ENCODE results near the gene CNDP1.
"Not testable (repeated sequence)": the region's sequence is repeated elsewhere in the genome, so short reads cannot be mapped to it uniquely, and the experiment has no call there.

The CNDP1 gene

DNA sequence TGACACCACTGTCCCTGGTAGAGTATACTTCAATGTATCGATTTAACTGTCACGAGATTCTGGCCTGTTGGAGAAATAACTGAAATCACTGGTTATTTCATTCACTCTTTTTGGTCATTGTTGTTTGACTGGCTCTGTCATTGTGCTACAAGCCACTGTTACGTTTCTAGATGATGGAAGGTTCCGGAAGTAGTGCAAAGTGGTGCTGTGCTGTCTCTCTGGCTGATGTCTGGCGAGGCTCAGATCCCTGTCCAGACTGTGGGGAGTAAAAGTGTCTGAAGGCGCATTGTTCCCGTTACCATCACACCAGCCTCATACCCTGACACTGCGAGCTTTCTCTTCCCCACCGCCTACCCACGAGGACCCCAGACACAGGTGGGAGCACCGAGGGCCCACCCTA, 11.7 kb downstream of the CNDP1 start:
- no peak for DNase-seq (ENCODE audit: low read depth in 2 of 2)

DNA sequence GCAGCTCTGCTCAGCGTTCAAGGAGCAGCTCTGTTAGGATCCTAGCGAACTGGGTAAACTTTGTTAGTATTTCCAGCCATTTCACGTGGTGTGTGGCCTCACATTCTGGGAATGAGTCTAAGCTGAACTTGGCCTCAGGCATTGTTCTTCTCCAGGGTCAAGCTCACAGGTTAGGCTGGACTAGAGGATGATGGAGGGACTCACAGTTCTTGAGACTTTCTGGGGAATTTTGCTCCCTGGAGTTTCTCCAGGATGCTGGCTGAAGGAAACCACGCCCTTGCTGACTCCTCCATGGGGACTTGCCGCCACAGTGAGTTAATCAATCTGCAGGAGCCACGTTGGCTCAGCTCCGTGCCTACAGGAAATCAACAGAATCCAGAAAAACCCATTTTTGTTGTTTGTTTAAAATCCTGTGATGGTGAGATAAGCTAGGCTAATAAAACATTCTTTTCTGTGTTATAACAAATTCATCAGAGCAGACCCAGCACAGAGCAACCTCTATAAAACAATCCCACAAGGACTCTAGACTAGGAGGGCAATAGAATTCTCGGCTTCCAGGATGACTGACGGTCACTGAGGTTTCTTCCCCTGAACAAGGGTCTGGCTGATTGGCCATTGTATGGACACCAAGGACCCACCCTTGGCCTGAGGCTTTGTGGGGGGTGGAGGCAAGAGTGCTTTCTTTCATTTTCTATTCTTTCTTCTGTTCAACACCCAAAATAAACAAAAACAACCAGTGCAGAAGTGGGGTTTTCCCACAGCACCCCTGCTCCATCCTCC, 12.6 kb downstream of the CNDP1 start:
- no peak for DNase-seq (ENCODE audit: low read depth in 2 of 2)

DNA sequence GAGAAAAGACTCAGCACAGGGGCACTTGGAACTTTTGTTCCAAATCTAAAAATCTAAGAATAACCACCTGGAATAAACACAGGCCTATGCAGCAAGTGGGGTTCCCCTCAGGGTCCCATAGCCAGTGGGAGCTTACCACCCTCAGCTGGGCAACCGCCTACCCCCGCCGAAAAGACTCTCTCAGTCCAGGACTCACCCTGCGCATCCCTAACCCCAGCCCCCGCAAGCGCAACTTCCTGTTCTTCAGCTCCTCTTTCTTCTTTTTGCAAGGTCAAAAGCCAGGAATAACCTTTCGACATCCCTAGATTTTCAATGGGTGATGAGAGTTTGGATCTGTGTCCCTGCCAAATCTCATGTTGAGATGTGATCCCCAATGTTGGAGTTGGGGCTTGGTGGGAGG, 13.6 kb downstream of the CNDP1 start:
- no peak for DNase-seq (ENCODE audit: low read depth in 2 of 2)

DNA sequence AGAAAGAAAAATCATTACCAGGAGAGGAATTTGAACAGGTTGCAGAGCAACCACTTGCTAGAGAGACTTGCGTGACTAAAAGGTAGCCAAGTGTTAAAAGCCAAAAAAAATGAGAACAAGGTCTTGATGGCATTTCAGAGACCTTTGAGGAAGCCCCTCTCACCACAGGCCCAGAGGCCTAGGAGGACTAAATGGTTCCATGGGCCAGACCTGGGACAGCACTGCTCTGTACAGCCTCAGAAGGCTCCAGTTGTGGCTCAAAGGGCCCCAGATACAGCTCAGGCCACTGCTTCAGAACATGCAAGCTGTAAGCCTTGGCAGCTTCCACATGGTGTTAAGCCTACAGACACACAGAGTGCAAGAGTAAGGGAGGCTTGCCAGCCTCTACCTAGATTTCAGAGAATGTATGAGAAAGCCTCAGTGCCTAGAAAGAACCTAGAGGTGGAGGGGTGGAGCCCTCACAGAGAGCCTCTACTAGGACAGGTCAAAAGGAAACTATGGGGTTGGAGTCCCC, 15.3 kb downstream of the CNDP1 start:
- no peak for DNase-seq (ENCODE audit: low read depth in 2 of 2)

DNA sequence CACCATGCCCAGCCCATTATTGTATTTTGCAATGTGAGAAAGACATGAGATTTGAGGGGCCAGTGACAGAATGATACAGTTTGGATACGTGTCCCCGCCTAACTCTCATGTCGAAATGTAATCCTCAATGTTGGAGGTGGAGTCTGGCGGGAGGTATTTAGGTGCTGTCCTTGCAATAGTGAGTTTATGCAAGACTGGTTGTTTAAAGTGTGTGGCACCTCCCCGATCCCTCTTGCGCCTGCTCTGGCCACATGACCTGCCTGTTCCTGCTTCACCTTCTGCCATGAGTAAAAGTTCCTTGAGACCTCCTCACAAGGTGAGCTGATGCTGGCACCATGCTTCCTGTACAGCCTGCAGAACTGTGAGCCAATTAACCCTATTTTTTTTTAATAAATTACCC, 16.6 kb downstream of the CNDP1 start:
- DNase-seq (ENCODE audit: low read depth in 2 of 2): no peak

DNA sequence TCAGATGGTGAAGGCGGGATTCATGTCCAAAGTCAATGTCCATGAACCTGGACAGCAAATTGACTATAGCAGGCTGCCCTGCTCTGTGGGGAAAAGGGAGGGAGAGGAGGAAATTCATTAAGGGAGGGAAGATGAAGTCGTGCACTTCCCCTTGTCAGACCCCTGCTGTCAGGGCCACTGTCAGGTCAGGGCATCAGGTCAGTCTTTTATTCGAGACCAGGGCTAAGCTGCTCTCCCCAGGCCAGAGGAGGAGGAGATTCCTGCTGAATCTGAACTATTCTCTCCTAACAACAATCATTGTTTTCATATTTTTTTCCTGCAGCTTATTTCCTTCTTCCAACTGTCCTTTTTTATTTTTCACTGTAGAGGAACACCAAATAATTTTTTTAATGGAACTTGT, 17.2 kb downstream of the CNDP1 start:
- no peak for DNase-seq (ENCODE audit: low read depth in 2 of 2)

DNA sequence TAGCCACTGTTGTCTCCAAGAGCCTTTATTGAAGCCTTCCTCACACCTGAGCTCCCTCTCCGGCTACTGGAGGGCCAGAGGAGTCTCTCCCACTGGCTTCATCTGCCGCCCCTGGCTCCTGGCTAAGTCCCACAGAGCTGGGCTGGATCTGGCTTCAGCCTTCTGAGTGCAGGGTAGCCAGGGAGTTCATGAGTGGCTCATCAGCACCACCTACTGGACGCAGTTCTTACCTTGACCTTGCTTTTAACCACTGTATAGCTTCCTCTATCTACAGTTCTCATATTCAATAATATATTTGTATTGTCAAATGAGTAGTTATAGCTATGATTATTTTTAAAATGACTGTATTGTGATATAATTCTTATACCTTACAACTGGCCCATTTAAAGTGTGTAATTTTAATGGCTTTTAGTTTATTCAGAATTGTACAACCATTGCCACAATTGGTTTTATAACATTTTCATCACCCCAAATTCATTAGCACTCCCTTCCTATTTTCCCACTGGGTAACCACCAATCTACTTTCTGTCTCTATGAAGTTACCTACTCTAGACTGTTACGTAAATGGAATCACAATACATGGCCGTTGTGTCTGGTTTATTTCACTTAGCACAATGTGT, 17.7 kb downstream of the CNDP1 start:
- peak; percentile 50 to 55 for DNase-seq (ENCODE audit: low read depth in 2 of 2)

DNA sequence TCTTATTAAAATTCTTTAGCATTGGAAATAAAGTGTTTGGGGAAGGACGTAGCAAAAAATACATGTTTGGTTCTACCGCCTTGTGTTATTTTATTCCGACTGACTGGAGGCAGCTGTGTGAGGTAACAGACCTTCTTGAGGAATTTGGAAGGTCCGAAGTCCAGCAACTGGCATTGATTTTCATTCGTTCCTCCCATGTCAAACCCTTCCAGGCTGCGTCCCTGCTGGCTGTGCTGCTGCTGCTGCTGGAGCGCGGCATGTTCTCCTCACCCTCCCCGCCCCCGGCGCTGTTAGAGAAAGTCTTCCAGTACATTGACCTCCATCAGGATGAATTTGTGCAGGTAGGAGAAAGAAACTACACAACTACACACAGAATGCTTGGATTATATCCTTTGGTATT, 21.8 kb downstream of the CNDP1 start:
- DNase-seq (ENCODE audit: low read depth in 2 of 2): no peak

DNA sequence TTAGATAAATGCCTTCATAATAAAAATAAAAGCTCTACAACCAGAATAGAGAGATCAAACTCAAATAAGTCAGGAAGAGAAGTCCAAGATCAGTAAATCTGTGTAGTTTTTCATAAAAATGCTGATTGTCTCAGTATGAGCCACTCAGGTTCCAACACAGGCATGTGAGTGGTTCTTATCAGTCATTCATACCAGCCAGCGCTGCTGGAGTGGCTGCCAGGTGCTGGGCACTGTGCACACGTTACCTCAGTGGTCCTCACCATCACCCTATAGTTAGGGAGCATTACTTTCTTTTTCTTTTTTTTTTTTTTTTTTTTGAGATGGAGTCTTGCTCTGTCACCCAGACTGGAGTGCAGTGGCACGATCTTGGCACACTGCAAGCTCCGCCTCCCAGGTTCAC, 23.8 kb downstream of the CNDP1 start:
- DNase-seq (ENCODE audit: low read depth in 2 of 2): no peak

DNA sequence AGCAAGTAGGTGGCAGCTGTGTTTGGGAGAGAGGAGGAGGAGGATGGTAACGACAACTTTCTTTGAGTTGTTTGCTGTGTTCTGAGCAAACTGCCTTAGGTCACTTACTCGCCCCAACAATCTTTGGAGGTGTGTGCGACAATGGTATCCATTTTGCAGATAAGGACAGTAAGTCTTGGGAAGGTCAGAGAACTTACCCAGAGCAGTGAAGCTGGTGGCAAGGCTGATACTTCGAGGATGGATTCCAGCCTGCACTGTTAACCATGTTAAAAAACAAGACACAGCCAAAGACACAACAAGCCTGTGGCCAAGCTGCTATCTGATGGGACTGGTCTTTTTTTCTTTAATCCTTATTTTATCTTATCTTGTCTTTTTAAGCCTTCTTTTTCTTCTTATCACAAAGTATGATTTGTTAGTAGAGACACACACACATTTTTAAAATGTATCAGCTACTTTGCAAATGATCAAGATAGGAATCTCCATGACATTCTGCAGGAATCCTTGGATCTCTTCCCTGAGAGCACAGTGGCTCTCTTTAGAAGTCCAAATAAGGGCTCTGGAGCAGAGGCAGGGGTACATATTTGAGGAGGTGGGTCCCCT, 27.9 kb downstream of the CNDP1 start:
- DNase-seq (ENCODE audit: low read depth in 2 of 2): no peak

DNA sequence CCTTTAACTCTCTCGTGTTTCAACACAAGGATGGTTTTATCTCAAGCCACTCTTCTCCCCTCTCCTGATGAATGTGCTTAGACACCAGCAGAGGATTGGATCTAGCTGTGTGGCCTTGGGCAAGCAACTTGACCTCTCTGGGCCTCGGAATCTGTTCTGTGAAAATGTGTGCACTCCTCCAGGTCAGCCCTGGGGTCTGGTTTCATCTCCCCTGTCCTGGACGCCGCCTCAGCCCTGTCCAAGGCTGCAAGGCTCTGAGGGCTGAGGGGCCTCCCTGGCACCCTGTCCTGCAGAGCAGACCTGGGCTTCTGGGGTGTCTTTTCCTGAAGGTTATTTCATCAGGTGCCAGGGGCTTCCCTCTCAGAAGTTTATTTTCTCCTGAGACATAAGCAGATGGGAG, 28.5 kb downstream of the CNDP1 start:
- no peak for DNase-seq (ENCODE audit: low read depth in 2 of 2)

DNA sequence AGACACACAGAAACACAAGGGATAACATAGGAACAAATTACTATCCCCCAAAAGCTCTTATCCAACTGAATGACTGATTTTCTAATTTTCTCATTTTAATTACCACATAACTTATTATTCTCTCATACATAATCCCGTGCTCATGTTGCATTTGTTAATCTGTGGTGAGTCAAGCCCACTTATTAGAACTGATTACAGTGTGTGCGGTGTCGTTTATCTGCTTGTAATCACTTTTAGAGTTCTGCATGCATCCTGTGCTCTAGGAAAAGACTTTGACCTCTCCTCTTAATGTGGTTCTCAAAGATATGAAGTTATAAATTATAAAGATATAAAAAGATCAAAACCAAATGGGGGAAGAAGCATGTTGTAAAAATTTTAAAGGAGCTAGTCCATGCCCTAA, 29.7 kb downstream of the CNDP1 start:
- no peak for DNase-seq (ENCODE audit: low read depth in 2 of 2)

DNA sequence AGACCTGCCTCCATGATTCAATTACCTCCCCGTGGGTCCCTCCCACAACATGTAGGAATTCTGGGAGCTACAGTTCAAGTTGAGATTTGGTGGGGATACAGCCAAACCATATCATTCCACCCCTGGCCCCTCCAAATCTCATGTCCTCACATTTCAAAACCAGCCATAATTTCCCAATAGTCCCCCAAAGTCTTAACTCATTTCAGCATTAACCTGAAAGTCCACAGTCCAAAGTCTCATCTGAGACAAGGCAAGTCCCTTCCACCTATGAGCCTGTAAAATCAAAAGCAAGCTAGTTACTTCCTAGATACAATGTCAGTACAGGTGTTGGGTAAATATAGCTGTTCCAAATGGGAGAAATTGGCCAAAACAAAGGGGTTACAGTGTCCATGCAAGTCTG, 30.9 kb downstream of the CNDP1 start:
- DNase-seq (ENCODE audit: low read depth in 2 of 2): not testable (repeated sequence)

DNA sequence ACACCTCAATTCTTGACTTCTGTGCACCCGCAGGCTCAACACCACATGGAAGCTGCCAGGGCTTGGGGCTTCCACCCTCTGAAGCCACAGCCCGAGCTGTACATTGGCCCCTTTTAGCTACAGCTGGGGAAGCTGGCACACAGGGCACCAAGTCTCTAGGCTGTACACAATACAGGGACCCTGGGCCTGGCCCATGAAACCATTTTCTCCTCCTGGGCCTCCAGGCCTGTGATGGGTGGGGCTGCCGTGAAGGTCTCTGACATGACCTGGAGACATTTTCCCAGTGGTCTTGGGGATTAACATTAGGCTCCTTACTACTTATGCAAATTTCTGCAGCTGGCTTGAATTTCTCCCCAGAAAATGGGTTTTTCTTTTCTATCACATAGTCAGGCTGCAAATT, 31.7 kb downstream of the CNDP1 start:
- not testable (repeated sequence) for DNase-seq (ENCODE audit: low read depth in 2 of 2)

DNA sequence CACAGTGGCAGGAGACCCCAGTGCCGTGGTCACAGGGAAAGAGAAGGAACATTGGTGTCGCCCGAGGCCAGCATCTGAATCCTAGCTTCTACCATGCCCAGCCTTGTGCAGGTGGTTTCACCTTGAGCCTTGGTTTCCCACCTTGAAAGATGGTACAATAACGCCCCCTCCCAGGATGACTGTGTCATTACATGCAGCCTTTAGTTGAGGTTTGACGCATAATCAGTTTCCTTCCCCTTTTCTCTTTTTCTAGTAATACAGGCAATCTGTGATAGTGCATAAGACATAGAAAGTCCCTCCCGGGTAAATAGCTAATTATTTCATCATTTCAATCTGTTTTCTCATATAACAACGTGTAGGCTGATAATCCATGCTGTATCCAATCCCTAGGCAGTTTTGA, 33.5 kb downstream of the CNDP1 start:
- no peak for DNase-seq (ENCODE audit: low read depth in 2 of 2)

DNA sequence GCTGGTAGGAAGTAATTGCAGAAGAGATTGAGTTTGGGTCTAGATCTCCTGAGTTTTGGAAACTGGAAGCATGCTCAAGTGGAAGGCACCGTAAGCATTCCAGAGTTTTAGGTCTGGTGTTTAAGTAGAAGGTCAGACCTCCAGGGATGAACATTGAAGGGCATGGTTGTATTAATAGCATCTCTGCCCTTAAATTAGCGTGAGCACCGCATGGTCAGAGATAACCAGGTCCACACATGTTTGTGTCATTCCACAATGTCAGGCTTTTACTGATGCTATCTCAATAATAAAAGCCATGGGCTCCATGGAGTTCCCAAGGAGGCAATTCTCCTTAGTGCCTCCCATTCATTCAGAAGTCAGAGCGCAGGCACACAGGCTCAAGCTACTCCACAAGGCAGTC, 35.1 kb downstream of the CNDP1 start:
- DNase-seq (ENCODE audit: low read depth in 2 of 2): no peak

DNA sequence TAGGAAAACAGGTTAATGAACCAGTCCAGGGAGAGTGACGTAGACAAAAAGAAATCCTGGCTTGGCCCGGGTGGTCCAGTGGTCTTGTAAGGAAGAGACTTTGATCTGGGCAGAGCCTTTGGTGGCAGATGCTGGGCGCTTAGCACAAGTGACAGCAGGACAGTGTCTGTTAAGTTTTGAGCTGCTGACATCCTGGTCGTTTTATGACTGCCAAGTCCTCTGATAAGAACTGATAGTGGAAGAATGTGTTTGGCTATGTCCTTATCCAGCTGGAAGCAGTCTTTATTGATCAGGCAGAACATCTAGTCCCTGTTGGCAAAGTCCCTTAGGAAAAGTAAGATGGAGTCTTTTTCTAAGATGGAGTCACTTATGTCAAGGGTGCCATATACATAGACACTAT, 36.0 kb downstream of the CNDP1 start:
- no peak for DNase-seq (ENCODE audit: low read depth in 2 of 2)

DNA sequence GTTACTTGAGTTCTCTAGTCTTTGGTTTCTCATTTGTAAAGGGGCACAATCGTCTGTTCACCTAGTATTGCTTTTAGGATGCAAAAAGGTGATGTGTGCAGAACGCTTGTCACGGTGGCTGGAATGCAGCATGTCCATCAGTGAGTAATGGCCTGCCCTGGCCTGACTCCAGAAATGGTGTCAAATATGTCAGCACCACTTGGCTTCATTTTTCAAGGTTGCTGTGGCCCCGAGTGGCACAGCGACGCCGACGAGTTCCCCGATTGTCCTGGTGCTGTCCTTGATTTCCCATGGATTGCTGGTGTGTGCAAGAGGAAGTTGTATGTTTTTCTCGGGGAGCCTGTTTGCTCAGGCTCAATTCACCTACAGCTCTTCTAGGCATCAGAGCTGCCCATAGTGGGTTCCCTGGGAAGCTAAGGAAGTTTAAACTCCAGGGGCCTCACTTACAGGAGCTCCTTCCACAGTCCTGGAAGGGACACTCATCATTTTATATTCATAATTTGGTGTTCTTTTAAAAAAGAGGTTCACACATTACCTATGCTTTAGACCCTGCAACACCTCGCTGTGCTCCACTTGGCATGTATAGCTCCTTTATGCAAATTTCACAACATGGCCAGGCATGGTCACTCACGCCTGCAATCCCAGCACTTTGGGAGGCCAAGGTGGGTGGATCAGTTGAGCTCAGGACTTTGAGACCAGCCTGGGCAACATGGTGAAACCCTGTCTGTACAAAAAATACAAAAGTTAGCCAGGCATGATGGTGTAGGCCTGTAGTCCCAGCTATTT, 37.8 kb downstream of the CNDP1 start:
- DNase-seq (ENCODE audit: low read depth in 2 of 2): no peak

DNA sequence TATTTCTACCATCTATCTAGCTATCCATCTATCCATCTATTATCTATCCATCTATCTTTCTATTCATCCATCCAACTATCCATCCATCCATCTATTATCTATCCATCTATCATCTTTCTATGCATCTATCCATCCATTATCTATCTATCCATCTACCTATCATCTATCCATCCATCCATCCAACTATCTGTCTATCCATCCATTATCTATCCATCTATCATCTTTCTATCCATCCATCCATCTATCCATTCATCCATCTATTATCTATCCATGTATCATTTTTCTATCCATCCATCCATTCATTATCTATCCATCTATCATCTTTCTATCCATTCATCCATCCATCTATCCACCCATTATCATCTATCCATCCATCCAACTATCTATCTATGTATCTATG, 38.8 kb downstream of the CNDP1 start:
- no peak for DNase-seq (ENCODE audit: low read depth in 2 of 2)

DNA sequence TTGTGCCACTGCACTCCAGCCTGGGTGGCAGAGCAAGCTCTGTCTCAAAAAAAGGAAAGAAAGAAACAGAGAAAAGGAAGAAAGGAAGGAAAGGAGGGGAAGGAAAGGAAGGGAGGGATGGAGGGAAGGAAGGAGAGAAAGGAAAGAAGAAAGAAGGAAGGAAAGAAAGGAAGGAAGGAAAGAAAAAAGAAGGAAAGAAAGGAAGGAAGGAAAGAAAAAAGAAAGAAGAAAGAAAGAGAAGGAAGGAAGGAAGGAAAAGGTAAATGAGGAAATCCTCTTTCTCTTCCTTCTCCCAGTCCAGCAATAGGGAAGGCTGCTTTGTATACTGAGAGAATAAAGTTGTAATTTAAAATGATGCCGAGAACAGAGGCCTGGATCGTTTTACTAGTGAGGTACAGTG, 40.6 kb downstream of the CNDP1 start:
- DNase-seq (ENCODE audit: low read depth in 2 of 2): no peak

DNA sequence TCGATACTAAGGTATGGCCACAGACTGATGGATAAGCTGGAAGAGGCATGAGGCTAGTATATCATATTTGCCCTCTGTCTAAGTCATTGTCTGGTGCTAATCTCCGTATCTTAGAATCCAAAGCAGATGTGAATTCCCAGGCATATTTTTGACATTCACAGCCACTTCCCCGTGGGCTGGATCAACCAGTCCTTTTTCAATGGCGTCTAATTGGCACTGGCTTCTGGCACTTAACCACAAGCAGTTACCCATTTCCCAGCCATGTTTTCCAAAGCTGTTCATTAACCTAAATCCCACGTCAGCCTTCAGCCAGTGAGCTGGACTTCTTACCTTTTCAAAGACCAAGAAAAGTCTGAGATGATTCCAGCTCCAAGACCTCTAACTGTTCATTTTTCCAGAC, 42.7 kb downstream of the CNDP1 start:
- no peak for DNase-seq (ENCODE audit: low read depth in 2 of 2)

DNA sequence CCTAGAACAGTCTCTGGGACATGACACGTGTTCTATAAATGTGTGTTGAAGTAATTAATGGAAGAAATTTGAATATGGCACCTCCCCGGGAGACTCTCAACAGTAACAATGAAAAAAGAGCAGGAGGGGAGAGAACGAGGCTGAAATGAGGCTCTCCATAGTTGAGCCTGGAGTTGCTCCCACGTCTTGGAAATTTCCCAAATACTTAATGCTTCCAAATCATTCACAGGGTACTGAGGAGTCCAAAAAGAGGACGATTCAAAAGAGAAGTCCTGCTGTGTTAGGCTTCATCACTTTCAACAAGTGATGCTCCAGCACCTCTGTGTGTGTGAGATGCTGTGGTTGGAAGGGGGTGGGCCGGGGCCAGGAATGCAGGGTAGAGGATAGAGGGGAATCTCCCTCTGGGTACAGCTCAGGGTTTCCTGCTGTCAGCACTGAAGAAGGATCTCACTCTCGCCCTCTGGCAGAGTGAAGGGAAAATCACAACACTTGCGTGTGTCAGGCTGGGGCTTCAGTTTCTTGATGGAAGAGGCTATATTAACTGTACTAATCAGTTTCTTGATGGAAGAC, 45.3 kb downstream of the CNDP1 start:
- DNase-seq (ENCODE audit: low read depth in 2 of 2): no peak

All from stimulated activated CD8-positive, alpha-beta memory T cell treated with anti-CD3 and anti-CD28 coated beads, Interleukin-15, amount 100 ng/mL, for 48 hours (primary cell).